ENCODE results near the gene KIFC3.

The KIFC3 gene

GRCh38 chr16:57744642-57744903, 57.7 kb downstream of the KIFC3 start:
- no peak for DNase-seq
- TF ChIP-seq, protein P1, sequence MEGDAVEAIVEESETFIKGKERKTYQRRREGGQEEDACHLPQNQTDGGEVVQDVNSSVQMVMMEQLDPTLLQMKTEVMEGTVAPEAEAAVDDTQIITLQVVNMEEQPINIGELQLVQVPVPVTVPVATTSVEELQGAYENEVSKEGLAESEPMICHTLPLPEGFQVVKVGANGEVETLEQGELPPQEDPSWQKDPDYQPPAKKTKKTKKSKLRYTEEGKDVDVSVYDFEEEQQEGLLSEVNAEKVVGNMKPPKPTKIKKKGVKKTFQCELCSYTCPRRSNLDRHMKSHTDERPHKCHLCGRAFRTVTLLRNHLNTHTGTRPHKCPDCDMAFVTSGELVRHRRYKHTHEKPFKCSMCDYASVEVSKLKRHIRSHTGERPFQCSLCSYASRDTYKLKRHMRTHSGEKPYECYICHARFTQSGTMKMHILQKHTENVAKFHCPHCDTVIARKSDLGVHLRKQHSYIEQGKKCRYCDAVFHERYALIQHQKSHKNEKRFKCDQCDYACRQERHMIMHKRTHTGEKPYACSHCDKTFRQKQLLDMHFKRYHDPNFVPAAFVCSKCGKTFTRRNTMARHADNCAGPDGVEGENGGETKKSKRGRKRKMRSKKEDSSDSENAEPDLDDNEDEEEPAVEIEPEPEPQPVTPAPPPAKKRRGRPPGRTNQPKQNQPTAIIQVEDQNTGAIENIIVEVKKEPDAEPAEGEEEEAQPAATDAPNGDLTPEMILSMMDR (IDR thresholded peaks at IDR 0.05) = no peak
- Mint-ChIP-seq H3K36me3 (ENCODE audit: low read depth) (peaks cover 23% of the 10 kb centered on the region), H3K4me1 (peaks cover 7% of the 10 kb centered on the region), H3K4me3 (no peak overlapping the region), H3K9me3 (no peaks in the 10 kb centered on the region), H3K27me3 (ENCODE audit: low read depth, poor library complexity) (peaks cover 3% of the 10 kb centered on the region), H3K27ac (peak overlapping the region; percentile 58)

- Mint-ChIP-seq H3K9me3 (no peaks in the 10 kb centered on the region), H3K27me3 (ENCODE audit: low read depth, poor library complexity) (peaks cover 3% of the 10 kb centered on the region), H3K36me3 (ENCODE audit: low read depth) (peaks cover 23% of the 10 kb centered on the region), H3K27ac (peak overlapping the region; percentile 81), H3K4me1 (peaks cover 7% of the 10 kb centered on the region), H3K4me3 (no peak overlapping the region)
- no peak for DNase-seq
- TF ChIP-seq, protein P1 (IDR thresholded peaks at IDR 0.05) = no peak
These were observed 58.2 kb downstream of the KIFC3 start for GRCh38 chr16:57743886-57744641.

GRCh38 chr16:57743458-57743857, 58.8 kb downstream of the KIFC3 start:
- Mint-ChIP-seq H3K4me3 (no peak overlapping the region), H3K4me1 (peaks cover 7% of the 10 kb centered on the region), H3K27ac (peak overlapping the region; percentile 81), H3K27me3 (ENCODE audit: low read depth, poor library complexity) (peaks cover 3% of the 10 kb centered on the region), H3K36me3 (ENCODE audit: low read depth) (peaks cover 23% of the 10 kb centered on the region), H3K9me3 (no peaks in the 10 kb centered on the region)
- TF ChIP-seq, protein P1 (IDR thresholded peaks at IDR 0.05) = no peak
- no peak for DNase-seq

GRCh38 chr16:57742543-57742942, 59.7 kb downstream of the KIFC3 start:
- peaks cover 22% of the 10 kb centered on the region for H3K36me3 Mint-ChIP-seq (ENCODE audit: low read depth)
- H3K4me1 Mint-ChIP-seq = peaks cover 9% of the 10 kb centered on the region
- TF ChIP-seq, protein P1 (IDR thresholded peaks at IDR 0.05) = no peak
- H3K4me3 Mint-ChIP-seq = no peak overlapping the region
- no peaks in the 10 kb centered on the region for H3K9me3 Mint-ChIP-seq
- peak overlapping the region; percentile 48 for H3K27ac Mint-ChIP-seq
- no peak for DNase-seq
- no peaks in the 10 kb centered on the region for H3K27me3 Mint-ChIP-seq (ENCODE audit: low read depth, poor library complexity)

DNA sequence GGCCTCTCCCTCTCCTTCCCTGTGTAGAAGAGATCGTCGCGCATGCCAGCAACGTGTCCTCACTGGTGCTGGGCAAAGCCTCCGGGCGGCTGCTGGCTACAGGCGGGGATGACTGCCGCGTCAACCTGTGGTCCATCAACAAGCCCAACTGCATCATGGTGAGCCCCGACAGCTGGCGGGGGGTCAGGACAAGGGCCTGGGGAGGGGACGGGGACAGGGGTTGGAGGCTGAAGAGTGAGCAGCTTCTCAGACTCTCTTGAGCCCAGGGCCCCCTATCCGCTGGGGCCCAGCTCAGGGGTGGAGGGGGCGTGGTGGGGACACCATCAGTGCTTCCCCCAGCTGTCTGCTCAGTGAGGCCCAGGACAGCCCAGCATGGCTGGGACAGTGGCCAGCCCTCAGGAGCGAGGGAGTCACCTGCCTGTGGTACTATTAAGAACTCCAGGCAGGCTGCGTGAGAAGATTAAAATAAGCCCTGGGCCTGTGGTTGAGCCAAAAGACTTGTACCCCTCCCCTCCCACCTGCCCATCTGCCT, 60.6 kb downstream of the KIFC3 start:
- Mint-ChIP-seq H3K27me3 (ENCODE audit: low read depth, poor library complexity) (no peaks in the 10 kb centered on the region), H3K27ac (peak overlapping the region; percentile 79), H3K9me3 (no peaks in the 10 kb centered on the region), H3K36me3 (ENCODE audit: low read depth) (peaks cover 17% of the 10 kb centered on the region), H3K4me1 (peaks cover 17% of the 10 kb centered on the region), H3K4me3 (no peak overlapping the region)
- no peak for DNase-seq
- TF ChIP-seq, protein P1 (IDR thresholded peaks at IDR 0.05) = no peak
